NCI-H345 treated with DMSO at 0.1 percent for 48 hours (cell line): ENCODE results near the gene MTREX.

Experiments used
- DNase-seq: peaks from one replicate; lab custom pipeline; 2025; ENCODE audit not compliant: unreplicated experiment; lab: John Stamatoyannopoulos, UW

MTREX gene

DNA sequence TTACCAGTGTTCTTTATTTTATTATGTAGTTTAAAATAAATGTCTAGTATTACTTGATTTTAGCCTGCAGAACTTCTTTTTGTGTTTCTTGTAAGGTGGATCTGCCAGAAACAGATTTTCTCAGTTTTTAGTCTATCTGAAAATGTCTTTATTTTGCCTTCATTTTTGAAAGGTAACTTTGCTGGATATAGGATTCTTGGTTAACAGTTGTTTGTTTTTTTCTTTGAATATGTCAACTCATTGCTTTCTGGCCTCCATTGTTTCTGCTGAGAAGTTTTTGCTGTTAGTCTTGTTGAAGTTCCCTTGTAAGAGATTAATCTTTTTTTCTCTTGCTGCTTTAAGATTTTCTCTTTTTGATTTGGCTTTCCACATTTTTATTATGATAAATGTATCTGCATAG lies 75.5 kb downstream of the MTREX start:
- DNase-seq, result no peak

DNA sequence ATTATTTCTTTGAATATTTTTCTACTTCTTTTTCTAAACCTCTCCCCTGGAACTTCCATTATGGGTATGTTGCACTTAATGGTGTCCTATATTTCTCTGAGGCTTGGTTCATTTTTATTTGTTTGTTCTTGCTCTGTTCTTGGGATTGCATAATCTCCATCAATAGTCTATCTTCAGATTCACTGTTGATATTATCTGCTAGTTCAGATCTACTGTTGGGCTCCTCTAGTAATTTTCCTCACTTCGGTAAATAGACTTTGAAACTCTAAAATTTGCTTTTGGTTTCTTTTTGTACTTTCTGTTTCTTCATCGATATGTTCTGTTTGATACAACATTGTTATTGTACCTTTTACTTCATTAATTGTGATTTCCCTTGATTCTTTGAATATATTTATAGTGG lies 76.3 kb downstream of the MTREX start:
- no peak for DNase-seq

DNA sequence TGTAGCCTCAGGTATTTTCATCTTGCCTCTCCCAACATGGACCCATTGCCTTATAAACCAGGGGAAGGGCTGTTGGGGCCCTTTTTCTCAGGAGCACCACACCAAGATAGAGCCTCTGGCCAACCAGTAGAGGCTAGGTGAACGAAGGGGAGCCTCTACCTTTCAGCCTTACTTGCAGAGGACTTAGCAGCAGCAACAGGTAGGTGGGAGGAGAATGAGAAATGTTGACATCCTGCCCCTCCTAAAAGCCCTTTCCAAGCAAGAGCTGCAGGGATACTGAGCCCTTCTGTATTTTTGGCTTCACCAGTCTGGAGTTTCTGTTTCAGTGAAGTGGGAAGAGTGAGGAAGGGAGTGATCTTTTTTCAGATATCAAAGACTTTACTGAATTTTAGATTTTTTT lies 77.4 kb downstream of the MTREX start:
- DNase-seq, result no peak

GRCh38 chr5:55385846-55386245 lies 78.1 kb downstream of the MTREX start:
- no peak for DNase-seq

DNA sequence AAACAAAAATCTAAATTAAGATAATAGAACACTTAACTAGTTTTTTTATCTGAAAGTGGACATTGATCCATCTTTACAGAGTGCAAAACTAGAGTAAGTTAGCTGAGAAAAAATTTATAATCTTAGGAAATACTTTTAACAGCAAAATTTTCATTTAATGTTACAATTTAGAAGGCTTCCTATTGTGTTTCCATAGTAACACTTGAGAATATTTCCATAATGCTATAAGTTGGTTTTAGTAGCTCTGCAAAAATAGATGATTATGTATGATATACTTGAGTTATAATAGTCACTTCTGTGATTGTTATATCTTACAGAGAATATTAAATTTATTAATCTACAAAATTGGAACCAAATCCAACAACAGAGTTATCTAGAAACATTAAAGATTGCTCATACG lies 78.6 kb downstream of the MTREX start:
- DNase-seq, result no peak

DNA sequence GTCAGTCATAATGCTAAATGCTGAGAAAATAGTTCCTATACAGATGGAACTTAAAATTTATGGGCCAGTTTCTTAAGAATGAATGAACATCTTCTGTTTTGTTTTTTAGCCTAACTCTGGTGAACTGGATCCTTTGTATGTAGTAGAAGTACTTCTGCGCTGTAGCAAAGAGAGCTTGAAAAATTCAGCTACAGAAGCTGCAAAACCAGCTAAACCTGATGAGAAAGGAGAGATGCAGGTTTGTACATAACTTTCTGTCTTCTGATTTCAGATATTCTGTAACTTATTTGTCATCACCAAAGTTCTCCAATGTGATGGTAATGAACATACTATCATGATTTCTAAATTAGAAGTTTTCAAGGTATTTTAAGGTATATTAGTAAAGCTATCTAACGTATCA lies 80.1 kb downstream of the MTREX start:
- no peak for DNase-seq

DNA sequence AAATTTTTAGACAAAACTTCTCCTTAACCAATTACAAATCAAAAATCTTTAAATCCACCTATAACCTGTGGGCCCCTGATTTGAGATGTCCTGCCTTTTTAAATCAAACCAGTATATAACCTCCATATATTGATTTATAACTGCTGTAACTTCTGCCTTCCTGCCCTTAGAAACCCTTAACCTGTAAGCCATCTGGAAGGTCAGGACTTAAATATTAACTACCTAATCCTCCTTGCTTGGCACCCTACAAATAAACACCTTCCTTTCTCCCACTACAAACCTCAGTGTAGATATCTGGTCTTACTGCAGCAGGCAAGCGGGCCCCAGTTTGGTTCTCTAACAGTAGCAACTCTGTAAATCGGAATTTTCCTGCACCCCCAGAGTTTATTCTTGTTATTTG lies 83.9 kb downstream of the MTREX start:
- no peak for DNase-seq

- DNase-seq, result no peak
Observed at GRCh38 chr5:55392669-55393068, 84.9 kb downstream of the MTREX start.

GRCh38 chr5:55393501-55394175 lies 85.8 kb downstream of the MTREX start:
- no peak for DNase-seq

DNA sequence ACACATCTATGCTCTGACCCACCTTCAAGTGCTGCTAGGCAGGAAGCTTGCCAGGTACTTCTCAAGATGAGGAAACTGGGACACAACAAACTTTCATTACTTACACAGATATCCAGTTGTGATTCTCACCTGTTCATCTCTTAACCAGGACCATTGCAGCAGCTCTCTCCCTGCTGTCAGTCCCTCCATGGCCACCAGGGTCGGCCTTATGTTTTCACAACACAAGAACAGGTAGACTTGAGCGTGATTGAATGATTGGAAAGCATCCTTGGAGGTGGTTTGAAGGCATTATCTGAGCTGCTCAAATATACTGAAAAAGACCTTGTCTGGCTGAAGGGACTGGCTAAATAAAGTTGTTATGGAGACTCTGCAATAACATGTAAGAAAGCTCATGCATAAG lies 94.4 kb downstream of the MTREX start:
- DNase-seq, result no peak

DNA sequence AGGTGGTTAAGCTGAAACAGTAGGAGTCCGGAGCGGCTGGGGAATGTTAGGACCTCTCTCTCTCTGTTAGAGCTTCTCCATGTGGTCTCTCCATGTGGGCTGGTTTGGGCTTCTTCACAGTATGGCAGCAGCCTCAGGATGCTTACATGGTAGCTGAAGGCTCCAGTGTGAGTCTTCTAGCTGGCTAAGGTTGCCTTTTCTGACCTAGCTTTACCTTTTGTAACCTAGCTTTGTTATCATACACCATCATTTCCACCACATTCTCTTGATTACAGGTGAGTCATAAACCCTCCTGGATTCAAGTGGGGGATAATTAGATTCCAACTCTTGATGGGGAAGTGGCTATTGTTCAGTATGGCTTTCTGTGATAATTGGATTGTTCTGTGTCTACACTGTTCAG lies 98.5 kb downstream of the MTREX start:
- DNase-seq, result no peak

- no peak for DNase-seq
Observed at GRCh38 chr5:55407059-55407684, 99.4 kb downstream of the MTREX start.

- DNase-seq, result no peak
Observed at GRCh38 chr5:55407984-55408383, 100.2 kb downstream of the MTREX start.

DNA sequence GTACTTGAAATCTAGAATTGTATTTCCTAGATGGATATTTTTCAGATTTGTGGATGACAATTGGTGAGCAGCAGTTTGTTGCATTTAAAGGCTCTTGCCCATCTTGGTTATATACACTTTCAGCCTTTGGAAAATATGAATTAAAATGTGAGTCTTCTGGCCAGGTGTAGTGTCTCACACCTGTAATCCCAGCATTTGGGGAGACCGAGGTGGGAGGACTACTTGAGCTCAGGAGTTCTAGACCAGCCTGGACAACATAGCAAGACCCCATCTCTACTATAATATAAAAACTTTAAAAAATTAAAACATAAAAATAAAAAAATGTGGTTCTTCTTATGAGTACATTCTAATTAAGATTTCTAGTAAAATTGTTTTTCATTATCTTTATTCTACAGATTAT lies 102.0 kb downstream of the MTREX start:
- no peak for DNase-seq

- no peak for DNase-seq
Observed at GRCh38 chr5:55410845-55411244, 103.1 kb downstream of the MTREX start.

GRCh38 chr5:55411876-55412275 lies 104.1 kb downstream of the MTREX start:
- no peak for DNase-seq

DNA sequence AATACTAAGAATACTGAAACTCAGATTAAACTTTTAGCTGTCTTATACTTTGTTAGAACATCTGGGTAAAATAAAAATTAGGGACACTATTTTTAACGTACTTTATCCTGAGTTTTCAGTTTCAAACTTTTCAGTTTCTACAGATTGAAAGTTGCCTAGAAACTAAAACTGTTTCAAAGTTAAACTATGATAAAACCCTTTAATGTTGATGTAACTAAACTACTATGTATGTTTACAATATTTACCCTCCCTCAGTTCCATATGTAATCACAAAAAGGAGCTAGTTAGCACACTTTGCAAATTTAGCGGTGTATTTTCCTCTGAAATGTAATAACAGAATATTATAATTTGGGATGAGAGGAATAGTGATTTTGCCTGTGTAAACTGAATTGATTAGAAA lies 105.9 kb downstream of the MTREX start:
- DNase-seq, result no peak

- no peak for DNase-seq
Observed at GRCh38 chr5:55415071-55415470, 107.3 kb downstream of the MTREX start.

- no peak for DNase-seq
Observed at GRCh38 chr5:55416306-55416705, 108.5 kb downstream of the MTREX start.

DNA sequence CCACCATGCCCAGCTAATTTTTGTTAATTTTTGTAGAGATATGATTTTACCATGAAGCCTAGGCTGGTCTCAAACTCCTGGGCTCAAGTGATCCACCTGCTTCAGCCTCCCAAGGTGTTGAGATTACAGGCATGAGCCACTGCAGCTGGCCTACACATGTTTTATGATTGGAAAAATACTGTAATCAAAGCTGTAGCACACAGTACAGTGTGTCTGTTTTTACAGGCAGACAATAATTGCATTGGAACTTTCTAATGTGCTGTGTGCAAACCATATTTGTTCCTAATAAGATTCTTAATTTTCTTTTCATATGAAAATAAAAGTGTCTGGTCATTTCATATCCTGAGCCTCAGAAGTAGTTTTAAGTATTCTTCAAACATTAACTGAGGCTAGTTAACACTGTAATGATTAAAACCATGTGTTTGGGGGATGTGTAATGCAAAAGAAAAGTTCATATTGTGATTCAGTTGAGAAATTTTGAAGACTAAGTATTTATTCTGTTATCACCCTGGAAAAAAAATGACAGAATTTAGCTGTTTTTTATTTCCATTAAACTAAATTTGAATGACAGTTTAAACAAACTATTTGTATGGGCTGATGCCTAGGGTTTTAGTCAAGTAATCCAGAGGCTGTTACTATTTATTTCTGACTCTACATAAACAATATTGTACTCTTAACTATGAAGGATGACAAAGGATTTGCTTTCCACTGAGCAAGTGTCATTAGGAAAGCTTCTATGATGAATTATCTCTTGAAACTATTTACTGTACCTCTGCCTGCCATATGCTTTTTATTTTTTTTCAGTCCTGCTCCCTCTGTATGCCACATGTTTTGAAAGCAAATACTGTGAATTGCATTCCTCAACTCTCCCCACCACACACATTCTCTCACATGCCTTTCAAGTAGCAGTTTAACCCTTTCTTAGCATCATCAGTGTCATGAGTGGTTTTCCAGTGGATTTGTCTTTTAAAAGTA lies 111.5 kb downstream of the MTREX start:
- no peak for DNase-seq

GRCh38 chr5:55421074-55421529 lies 113.3 kb downstream of the MTREX start:
- no peak for DNase-seq

DNA sequence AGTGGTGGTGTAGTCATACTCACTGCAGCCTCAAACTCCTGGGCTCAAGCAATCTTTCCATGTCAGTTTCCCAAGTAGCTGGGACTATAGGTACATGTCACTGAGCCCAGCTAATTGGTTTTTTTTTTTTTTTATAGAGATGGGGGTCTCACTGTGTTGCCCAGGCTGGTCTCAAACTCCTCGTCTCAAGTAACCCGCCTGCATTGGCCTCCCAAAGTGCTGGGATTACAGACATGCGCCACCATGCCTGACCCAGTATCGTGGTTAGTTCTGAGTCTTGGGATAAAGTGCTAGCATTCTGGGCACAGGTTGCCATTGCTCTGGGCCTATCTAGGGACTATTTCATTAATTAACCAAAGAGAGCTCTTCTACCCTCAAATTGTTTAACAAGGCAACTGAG lies 118.7 kb downstream of the MTREX start:
- DNase-seq, result no peak
